Keratinocyte (primary cell): ENCODE measurements around the gene TC2N. TPM values are rescaled to one million over a fixed set of nuclear protein-coding genes. Genes with fewer than 3 reads are reported as not detected.
"Not testable (repeated sequence)": the region's sequence is repeated elsewhere in the genome, so short reads cannot be mapped to it uniquely, and the experiment has no call there.

Source experiments
- DNase-seq: peaks from one replicate; pipeline ENCODE4 v3.0.0-alpha.2; 2011; ENCODE audit warnings: low read depth, missing footprints, low spot score
- FAIRE-seq: peaks from 2 replicates; lab custom pipeline; 2011; peaks lifted over from hg19 to GRCh38; lab: Jason Lieb, UNC
- H2AFZ ChIP-seq: 2 replicates; pipeline ENCODE4 v1.6.0; 2012; ENCODE audit warnings: low read length, control low read depth, inconsistent platforms; ENCODE audit not compliant: control insufficient read depth
- H3K27ac ChIP-seq: 2 replicates; pipeline ENCODE4 v1.5.1; 2011; ENCODE audit warnings: low read length; ENCODE audit not compliant: control insufficient read depth, insufficient read depth
- H3K27me3 ChIP-seq: 3 replicates; pipeline ENCODE4 v1.6.0; 2011; ENCODE audit warnings: low read length; ENCODE audit not compliant: control insufficient read depth, insufficient read depth; ENCODE audit errors: extremely low read depth
- H3K36me3 ChIP-seq, 2 experiments: 2 replicates in 1 of 2; 3 replicates in 1 of 2; pipeline ENCODE4 v1.5.1; 2011; ENCODE audit warnings: low read length in 2 of 2, mild to moderate bottlenecking in 1 of 2; ENCODE audit not compliant: control insufficient read depth in 2 of 2, insufficient read depth in 2 of 2; ENCODE audit errors: extremely low read depth in 1 of 2
- H3K4me1 ChIP-seq: 3 replicates; pipeline ENCODE4 v1.5.1; 2011; ENCODE audit warnings: low read length; ENCODE audit not compliant: control insufficient read depth, insufficient read depth; ENCODE audit errors: extremely low read depth
- H3K4me2 ChIP-seq: 3 replicates; pipeline ENCODE4 v1.6.0; 2011; ENCODE audit warnings: low read depth, low read length; ENCODE audit not compliant: control insufficient read depth, insufficient read depth; ENCODE audit errors: extremely low read depth
- H3K4me3 ChIP-seq, 3 experiments: fragments of 200-600 bp in 1 of 3; sonication (generic) in 1 of 3; 2 replicates in 2 of 3; 3 replicates in 1 of 3; pipeline ENCODE4 v1.5.1; 2011 to 2016; ENCODE audit warnings: low read length in 3 of 3, mild to moderate bottlenecking in 3 of 3, control low read depth in 2 of 3, inconsistent platforms in 1 of 3, low read depth in 1 of 3, mixed read lengths in 1 of 3, mixed run types in 1 of 3, moderate library complexity in 1 of 3; ENCODE audit not compliant: control insufficient read depth in 2 of 3, insufficient read depth in 2 of 3; ENCODE audit errors: extremely low read depth in 1 of 3
- H3K79me2 ChIP-seq: 2 replicates; pipeline ENCODE4 v1.6.0; 2012; ENCODE audit warnings: low read length; ENCODE audit not compliant: control insufficient read depth, insufficient read depth
- H3K9ac ChIP-seq: 3 replicates; pipeline ENCODE4 v1.6.0; 2011; ENCODE audit warnings: low read length; ENCODE audit not compliant: control insufficient read depth, insufficient read depth; ENCODE audit errors: extremely low read depth
- H3K9me1 ChIP-seq: 3 replicates; pipeline ENCODE4 v1.6.0; 2011; ENCODE audit warnings: low read length; ENCODE audit not compliant: control insufficient read depth, insufficient read depth; ENCODE audit errors: extremely low read depth
- H3K9me3 ChIP-seq: 2 replicates; pipeline ENCODE4 v1.5.1; 2012; ENCODE audit warnings: low read depth, low read length; ENCODE audit not compliant: control insufficient read depth
- H4K20me1 ChIP-seq: 3 replicates; pipeline ENCODE4 v1.6.0; 2011; ENCODE audit warnings: low read length; ENCODE audit not compliant: control insufficient read depth, insufficient read depth; ENCODE audit errors: extremely low read depth
- EZH2 ChIP-seq: IDR thresholded peaks from one replicate; pipeline ENCODE4 v1.6.1; 2012; ENCODE audit warnings: inconsistent platforms, mild to moderate bottlenecking, low read length, moderate library complexity
- dilution Hi-C: fragments of 300-500 bp; cut with MboI; formaldehyde crosslinking; loops from one replicate; pipeline ENCODE4 v1.7.0; 2020; ENCODE audit warnings: low sequenced_read_pairs; ENCODE audit not compliant: extremely low pct_ligation_motif_present
- polyA plus RNA-seq, 5 experiments: library from polyadenylated mRNA; depleted of rRNA in 3 of 5; stranded (reverse) in 3 of 5; stranded (forward) in 1 of 5; unstranded in 1 of 5; fragments of >200 nt; gene quantifications; 1 replicate in 1 of 5; 2 replicates in 3 of 5; 3 replicates in 1 of 5; pipeline versions ENCODE4 v1.2.1 to v1.2.3, GENCODE V29; 2011 to 2012; ENCODE audit warnings: missing spikeins in 2 of 5, low read depth in 1 of 5, low replicate concordance in 1 of 5
- TF ChIP-seq, protein P1 (sequence below), 3 experiments: IDR thresholded peaks in 1 of 3; conservative IDR thresholded peaks in 1 of 3; optimal IDR thresholded peaks in 1 of 3; 2 replicates in 2 of 3; 3 replicates in 1 of 3; pipeline versions ENCODE3 to v1.5.1; 2011; ENCODE audit warnings: low read length in 3 of 3, mild to moderate bottlenecking in 3 of 3, moderate library complexity in 2 of 3, control low read depth in 1 of 3, inconsistent platforms in 1 of 3; ENCODE audit not compliant: insufficient read depth in 2 of 3; ENCODE audit errors: extremely low read depth in 1 of 3

The TC2N gene
- polyA plus RNA-seq, 1 donor (not counting 4 experiments of a cell fraction or from before 2014, with no cell fraction given), result 22.6 TPM

DNA sequence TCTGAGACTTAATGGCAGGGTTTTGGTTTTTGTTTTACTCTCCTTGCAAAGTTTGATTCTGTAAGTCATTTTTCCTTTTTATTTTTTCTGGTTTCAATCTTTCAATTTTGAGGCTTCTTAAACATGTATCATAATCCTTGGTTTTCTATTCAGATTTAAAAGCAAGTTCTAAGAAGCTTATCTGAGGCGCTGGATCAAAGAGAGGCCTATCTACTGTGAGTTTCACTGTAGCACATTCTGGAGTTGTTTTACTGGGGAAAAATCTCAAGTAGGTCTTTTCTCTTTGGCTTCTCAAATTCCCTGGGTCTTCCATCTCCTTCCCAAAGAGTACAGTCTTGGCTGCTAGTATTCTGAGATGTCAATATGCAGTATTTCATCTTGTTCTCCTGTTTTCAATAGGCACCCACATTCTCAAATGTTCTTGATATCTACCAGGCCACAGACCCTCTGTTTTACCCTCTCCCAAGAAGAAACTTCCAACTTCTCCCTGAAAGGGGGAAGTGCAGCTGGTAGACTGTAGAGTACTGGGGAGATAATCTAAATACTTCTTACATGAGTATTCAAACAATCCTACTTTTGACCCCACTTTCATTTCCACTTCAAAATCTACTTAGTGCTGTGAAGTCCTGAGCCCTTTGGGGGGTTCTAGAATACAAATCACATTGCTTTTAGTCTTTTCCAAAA lies 124.6 kb downstream of the TC2N start:
- no peak overlapping the region for H2AFZ ChIP-seq
- DNase-seq (no peak), FAIRE-seq (no peak)
- no peaks in the 10 kb centered on the region for H3K9me1 ChIP-seq
- H3K27me3 ChIP-seq, result no peaks in the 10 kb centered on the region
- H4K20me1 ChIP-seq, result no peaks in the 10 kb centered on the region
- no peaks in the 10 kb centered on the region for H3K36me3 ChIP-seq
- no peak overlapping the region for H3K4me3 ChIP-seq
- no peak overlapping the region for H3K27ac ChIP-seq
- H3K4me1 ChIP-seq, result no peaks in the 10 kb centered on the region
- H3K9me3 ChIP-seq, result no peaks in the 10 kb centered on the region
- no peak overlapping the region for H3K4me2 ChIP-seq
- H3K79me2 ChIP-seq, result no peaks in the 10 kb centered on the region
- no peak overlapping the region for H3K9ac ChIP-seq
- dilution Hi-C loops, result no loop called here
- no peak for TF ChIP-seq EZH2
- TF ChIP-seq, protein P1, sequence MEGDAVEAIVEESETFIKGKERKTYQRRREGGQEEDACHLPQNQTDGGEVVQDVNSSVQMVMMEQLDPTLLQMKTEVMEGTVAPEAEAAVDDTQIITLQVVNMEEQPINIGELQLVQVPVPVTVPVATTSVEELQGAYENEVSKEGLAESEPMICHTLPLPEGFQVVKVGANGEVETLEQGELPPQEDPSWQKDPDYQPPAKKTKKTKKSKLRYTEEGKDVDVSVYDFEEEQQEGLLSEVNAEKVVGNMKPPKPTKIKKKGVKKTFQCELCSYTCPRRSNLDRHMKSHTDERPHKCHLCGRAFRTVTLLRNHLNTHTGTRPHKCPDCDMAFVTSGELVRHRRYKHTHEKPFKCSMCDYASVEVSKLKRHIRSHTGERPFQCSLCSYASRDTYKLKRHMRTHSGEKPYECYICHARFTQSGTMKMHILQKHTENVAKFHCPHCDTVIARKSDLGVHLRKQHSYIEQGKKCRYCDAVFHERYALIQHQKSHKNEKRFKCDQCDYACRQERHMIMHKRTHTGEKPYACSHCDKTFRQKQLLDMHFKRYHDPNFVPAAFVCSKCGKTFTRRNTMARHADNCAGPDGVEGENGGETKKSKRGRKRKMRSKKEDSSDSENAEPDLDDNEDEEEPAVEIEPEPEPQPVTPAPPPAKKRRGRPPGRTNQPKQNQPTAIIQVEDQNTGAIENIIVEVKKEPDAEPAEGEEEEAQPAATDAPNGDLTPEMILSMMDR (optimal IDR thresholded peaks at IDR 0.05 in 1 of 3, IDR thresholded peaks at IDR 0.05 in 1 of 3, conservative IDR thresholded peaks at IDR 0.05 in 1 of 3; ENCODE audit: extremely low read depth in 1 of 3, insufficient read depth in 2 of 3, low read length in 3 of 3), result no peak

DNA sequence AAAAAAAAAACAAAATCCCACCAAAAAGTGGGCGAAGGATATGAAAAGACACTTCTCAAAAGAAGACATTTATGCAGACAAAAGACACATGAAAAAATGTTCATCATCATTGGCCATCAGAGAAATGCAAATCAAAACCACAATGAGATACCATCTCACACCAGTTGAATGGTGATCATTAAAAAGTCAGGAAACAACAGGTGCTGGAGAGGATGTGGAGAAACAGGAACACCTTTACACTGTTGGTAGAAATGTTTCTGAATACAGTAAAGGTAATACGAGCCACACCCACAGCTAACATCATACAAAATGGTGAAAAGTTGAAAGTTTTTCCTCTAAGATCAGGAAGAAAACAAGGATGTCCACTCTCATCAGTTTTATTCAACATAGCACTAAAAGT lies 127.5 kb downstream of the TC2N start:
- H3K79me2 ChIP-seq, DNase-seq, H3K4me3 ChIP-seq, FAIRE-seq, H3K9ac ChIP-seq, H3K9me1 ChIP-seq, H3K4me2 ChIP-seq, H3K9me3 ChIP-seq, H3K4me1 ChIP-seq, H2AFZ ChIP-seq, H4K20me1 ChIP-seq, H3K36me3 ChIP-seq, H3K27ac ChIP-seq, dilution Hi-C loops, H3K27me3 ChIP-seq: not testable (repeated sequence)

DNA sequence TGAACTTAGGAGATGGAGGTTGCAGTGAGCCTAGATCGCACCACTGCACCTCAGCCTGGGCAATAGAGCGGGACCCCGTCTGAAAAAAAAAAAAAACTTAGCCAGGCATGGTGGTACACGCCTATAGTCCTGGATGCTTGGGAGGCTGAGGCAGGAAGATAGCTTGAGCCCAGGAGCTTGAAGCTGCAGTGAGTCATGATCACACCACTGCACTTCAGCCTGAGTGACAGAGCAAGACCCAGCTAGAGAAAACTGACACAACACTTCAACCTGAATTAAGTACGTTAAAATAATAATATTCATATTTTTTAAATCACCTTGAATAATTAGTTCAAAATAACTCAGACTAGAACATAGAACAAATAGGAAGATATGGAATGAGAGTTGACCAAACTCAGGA lies 129.7 kb downstream of the TC2N start:
- no peak overlapping the region for H3K27ac ChIP-seq
- no peak for TF ChIP-seq EZH2
- TF ChIP-seq, protein P1 (optimal IDR thresholded peaks at IDR 0.05 in 1 of 3, IDR thresholded peaks at IDR 0.05 in 1 of 3, conservative IDR thresholded peaks at IDR 0.05 in 1 of 3; ENCODE audit: extremely low read depth in 1 of 3, insufficient read depth in 2 of 3, low read length in 3 of 3), result no peak

More for the DNA sequence above, 129.7 kb downstream of the TC2N start:
- Histone ChIP-seq H3K4me3 (no peak overlapping the region), H3K79me2 (no peaks in the 10 kb centered on the region), H3K36me3 (no peaks in the 10 kb centered on the region), H3K9me1 (no peaks in the 10 kb centered on the region), H4K20me1 (no peaks in the 10 kb centered on the region), H2AFZ (no peak overlapping the region), H3K4me1 (no peaks in the 10 kb centered on the region), H3K27me3 (no peaks in the 10 kb centered on the region), H3K4me2 (no peak overlapping the region), H3K9me3 (no peaks in the 10 kb centered on the region), H3K9ac (no peak overlapping the region)
- DNase-seq (no peak), FAIRE-seq (no peak)
- dilution Hi-C loops, result no loop called here
